ENCODE data around the gene IER5.
"Not testable (repeated sequence)": the region's sequence is repeated elsewhere in the genome, so short reads cannot be mapped to it uniquely, and the experiment has no call there.

Gene IER5

DNA sequence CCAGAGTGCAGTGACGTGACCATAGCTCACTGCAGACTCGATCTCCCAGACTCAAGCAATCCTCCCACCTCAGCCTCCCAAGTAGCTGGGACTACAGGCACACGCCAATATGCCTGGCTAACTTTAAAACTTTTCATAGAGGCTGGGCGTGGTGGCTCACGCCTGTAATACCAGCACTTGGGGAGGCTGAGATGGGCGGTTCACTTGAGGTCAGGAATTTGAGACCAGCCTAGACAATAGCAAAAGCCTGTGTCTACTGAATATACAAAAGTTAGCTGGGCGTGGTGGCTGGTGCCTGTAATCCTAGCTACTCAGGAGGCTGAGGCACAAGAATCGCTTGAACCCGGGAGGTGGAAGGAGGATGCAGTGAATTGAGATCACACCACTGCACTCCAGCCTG is 27.5 kb downstream of the IER5 start:
- not testable (repeated sequence) for DNase-seq

DNA sequence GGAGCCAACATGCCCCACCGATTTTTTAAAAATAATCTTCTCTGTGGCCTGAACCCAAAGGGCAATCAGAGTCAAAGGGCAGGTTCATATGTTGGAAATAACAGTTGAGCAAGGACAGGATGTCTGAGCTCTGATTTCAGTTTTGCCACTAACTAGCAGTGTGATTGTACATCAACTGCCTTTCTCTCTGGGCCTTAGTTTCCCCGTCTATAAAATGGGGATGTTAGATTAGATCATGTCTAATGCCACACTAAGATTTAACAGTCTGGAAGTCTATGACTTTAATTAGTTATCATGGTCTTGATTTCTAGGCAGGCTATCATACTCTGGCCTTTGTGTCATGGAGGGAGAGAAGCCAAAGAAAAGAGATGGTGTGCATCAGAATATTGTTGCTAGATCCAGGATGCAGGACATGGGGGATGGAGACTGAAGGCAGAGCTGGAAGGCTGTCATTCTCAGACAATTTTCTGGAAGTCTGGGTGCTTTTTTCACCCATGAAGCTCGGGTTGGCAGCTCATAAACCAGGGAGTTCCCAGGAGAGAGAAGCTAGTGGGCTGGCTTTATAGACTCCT is 28.4 kb downstream of the IER5 start:
- DNase-seq: no peak

- no peak for DNase-seq
Measured at GRCh38 chr1:181117648-181118449, 29.3 kb downstream of the IER5 start.

GRCh38 chr1:181119093-181119989 is 30.8 kb downstream of the IER5 start:
- DNase-seq: no peak

DNA sequence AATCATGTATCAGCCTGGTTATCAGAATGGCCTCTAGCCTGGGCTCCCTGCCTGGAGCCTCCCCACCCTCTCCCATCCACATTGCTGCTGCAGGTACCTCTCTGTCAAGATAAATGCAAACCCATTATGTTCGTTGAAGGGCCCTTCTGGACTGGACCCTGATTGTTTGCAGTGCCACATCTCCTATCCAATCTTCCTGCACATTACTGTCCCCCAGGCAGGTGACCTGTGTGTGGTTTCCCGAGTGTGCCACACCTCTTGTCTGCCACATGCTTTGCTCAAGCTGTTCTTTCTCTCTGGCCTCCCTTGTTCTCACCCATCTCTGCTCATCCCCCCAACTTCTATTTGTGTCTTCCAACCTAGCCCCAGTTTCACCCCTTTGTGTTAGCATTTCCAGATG is 32.4 kb downstream of the IER5 start:
- no peak for DNase-seq

DNA sequence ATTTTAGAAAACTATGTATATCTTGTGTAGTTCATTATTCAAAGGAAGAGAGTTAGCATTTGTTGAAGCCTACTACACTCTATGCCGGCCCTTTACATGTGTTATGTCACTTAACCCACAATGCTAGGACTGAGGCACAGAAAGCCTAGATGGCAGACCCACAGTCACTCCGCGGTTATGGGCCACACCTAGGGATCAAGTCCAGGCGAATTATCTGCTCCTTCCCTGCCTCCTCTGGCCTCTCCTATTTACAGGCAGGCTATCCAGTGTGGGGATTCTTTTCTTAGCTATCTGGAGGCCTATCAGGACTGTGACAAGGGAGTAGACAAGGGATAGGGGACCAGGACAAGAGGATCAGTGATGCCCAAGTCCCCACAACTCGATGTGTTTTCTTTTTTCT is 33.0 kb downstream of the IER5 start:
- no peak for DNase-seq

DNA sequence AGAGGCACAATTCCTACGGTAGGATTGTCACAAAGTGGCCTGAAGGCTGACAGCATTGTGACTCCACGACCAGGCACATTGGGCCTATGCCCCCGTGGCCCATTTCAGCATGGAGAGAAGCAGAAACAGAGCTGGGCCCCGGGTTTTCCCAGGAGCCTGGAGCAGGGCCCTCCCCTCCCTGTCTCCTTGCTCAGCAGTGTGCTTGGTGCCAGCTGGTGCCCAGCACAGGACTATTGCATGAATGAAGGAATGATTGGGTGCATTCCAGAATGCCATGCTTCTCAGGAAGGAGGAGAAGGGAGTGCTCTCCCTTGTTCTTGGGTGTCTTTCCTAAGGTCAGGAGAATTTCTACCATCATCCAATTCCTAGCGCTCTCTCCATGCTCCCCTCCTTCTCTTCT is 33.7 kb downstream of the IER5 start:
- DNase-seq: no peak

- DNase-seq: no peak
Measured at GRCh38 chr1:181123173-181123572, 34.7 kb downstream of the IER5 start.

GRCh38 chr1:181124291-181124751 is 35.8 kb downstream of the IER5 start:
- DNase-seq: no peak

GRCh38 chr1:181126289-181126688 is 37.8 kb downstream of the IER5 start:
- no peak for DNase-seq

DNA sequence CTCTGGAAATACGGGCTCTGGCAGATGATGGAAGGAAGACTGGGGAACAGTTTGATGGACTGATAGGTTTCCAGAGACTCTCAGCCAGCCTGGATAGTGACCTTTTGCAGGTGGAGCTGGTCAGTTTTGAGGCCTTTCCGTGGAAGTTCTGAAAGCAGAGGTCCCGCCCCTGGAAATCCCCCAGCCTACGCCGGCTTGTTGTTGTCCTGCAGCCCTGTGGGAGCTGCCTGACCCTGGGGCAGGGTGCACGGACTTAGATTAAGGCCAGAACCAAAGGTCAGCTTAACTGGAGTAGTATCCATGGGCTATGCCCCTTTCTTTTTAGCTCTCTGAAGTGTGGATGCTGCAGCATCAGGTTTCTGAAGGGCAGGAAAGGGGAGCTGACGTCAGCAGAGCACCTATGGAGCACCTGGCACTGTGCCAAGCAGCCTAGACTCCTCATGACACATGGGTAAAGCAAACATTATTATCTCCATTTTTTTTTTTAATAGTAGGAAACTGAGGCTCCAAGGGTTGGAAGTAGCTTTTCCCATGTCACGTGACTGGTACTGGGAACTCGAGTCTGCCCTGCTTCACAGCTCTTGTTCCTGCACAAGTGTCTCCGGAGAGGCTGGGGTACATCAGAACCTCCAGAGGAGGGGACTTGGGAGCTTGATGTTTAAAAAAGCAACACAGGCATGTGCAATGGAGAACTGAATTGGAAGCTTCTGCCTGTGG is 38.5 kb downstream of the IER5 start:
- DNase-seq: no peak

DNA sequence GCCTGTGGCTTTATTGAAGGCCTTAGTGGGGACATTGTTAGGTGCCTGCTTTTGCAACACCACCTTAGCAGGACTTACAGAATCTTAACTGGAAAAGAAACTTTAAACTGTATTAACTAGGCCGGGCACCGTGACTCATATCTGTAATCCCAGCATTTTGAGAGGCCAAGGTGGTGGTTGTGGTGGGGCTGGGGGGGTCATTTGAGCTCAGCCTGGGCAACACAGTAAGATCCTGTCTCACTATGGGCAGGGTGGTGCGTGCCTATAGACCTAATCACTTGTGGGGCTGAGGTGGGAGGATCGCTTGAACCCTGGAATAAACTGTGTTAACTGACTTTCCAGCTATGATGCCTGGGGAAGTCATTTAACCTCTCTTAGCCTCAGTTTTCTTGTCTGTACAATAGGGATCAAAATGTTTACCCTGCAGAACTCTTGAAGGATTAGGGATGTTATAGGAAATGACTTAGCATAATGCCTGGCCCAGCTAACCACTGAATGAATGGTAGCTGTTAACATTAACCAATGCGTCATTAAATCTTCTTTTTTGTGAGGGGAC is 39.5 kb downstream of the IER5 start:
- no peak for DNase-seq

GRCh38 chr1:181128592-181129497 is 40.3 kb downstream of the IER5 start:
- no peak for DNase-seq

DNA sequence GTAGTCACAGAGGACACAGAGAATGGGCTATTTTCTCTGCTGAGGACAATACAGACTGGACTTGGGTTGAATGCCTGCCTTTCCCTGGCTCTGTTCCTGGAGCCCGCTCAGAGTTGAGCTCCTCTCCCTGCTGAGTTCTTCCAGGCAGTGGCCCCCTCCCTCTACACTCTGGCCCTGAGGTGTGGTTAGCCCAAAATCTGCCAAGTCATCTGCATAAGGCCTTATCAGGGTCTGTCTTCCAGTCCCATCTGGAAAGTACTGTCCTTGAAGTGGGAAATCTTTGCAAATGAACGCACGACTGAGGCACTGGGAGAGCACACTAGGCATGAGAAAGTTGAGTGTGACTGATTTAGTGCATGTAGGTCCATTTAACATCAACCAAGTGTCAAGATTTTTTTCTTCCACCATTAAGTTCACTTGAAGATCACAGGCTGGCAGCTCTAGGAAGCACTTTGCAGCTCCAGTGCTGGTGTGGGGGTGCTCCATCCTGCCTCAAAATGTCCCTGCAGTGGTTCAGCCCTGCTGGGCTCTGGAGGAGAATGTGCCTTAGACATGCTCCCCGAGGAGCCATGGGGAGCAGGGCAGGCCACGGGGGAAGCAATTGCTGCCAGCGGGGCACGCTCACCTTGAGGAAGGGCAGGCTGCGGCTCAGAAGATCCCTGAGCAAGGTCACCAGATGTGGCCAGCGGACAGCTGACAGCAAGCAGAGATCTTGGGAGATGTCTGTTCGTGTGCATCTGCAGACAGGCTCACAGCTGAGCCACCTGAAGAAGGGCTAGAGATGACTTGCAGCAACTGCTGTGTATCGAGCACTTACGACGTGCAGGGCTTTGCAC is 41.5 kb downstream of the IER5 start:
- no peak for DNase-seq

DNA sequence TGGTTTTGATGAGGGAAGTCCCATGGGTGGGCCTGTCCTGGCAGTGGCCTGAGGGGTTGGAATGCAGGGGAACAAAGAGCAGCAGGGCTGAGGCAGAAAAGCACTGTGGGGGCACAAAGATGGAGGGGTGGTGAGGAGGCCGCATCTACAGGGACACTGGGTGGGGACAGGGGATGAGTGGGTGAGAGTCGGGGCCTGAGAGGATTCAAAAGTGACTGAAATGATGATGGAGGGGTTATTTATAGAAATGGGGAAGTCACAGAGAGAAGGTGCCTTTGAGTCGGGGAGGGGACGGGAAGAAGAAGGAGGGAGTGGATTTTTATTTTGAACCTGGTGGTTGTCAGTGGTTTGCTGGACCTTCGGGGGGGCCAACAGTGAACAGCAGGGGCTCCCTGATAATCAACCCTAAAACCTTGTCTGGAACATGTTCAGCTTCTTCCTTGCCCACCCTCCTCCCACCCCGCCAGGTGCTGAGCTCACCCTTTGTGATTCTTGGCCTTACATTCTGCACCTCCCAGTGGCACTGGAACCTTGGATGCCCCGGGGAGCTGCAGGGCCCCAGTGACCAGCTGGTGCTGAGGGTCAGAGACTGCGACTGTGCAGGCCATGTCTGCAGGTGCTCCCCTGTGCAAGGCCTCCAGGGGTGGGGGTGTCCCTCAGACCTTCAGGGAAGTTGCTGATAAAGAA is 42.9 kb downstream of the IER5 start:
- no peak for DNase-seq

GRCh38 chr1:181133441-181133951 is 45.0 kb downstream of the IER5 start:
- DNase-seq: no peak

DNA sequence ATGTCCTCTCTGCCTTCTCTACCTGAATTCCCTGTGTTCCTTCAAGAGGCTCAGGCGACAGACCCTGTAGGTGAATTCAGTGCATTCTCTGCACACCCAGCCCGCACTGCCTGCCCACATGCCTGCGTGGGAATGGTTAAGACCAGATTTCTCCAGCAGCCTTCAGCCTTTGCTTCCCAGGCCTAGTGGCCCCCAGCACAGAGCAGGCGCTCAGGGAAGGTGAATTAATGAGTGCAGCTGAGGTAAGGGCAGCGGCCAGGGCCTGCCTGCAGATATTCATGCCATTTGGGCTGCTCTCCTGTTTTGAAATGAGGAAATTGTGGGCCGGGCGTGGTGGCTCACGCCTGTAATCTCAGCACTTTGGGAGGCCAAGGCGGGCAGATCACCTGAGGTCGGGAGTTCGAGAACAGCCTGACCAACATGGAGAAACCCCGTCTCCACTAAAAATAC is 45.5 kb downstream of the IER5 start:
- DNase-seq: no peak

GRCh38 chr1:181134543-181135436 is 46.3 kb downstream of the IER5 start:
- DNase-seq: peak in 1 of 5 donors; percentile 63

DNA sequence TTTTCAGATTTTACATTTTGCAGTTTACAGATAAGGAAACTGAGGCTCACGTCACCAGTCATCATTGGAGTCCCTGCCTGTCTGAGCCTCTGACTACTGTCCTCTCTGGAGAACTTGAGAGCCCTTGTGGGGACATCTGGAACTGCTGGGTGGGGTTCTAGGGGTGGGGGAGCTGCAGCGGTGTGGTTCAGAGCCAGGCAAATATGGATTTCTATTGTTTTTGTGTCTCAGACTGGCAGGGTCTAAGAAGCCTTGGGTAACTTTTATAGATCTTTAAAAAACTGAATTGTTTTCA is 46.9 kb downstream of the IER5 start:
- DNase-seq: no peak
